ENCODE data around the gene ISG20.
A peak's percentile ranks its signal among the peaks of the same experiment; 100 is the strongest.

Gene ISG20

DNA sequence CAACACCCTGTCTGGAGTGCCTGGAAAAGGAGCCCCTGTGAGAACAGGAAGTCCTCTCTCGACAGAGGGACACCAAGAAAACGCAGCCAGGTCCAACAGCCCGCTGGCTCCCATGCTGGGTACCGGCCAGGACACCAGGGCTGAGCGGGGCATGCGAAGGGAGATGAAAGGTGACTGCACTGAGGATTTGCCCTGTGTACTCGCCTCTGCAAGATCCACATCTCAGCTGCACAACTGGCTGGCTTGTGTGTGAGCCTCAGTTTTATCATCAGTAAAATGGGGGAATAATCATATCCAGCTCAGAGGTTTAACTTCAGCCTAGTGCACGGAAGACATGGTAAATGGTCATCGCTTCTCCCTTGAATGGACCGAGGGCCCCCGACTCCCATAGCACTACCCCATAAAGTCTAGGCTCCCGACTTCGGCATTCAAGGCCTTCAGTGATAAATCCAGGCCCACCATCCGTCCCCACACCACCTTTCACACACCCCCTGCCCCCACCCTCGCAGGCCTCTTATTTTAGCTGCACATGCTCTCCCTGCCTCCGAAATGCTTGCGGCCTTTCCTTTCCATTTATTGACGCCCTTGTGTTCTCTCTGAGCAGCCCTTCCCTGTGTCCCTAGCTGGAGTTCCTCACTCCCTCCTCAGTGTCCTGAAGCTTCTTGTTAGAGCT lies 15.8 kb downstream of the ISG20 start:
- DNase-seq (ENCODE audit: low read depth), result no peak

GRCh38 chr15:88655103-88655553 lies 16.3 kb downstream of the ISG20 start:
- no peak for DNase-seq (ENCODE audit: low read depth)

DNA sequence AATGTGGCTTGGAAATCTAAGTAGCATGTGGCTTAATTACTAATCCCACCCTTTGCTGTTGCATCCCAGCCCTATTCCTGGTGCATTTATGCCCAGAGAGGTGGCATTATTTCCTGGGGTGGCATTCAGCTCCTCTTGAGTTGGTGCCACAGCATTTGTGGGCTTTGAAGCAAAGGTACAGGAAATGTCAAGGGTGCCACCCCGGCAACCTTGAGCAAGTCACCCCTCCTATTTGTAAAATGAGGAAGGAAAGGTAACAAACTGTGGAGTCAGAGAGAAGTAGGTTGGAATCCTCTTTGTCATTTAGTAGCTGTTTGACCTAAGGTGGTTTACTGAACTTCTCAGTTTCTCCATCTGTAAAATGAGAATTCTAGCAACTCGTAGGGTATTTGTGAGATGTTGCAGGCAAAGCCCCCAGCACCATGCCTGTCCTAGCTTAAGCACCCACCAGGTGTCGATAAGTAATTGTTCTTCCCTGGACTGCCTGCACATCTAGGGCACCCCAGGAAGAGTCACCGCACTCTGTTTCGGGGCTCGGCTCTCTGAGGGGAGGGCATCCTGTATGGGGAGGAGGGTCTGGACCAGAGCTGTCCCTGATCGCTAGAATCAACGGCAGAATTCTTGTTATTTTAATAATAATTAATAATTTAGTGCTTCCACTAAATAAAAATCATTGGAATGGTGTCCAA lies 17.1 kb downstream of the ISG20 start:
- DNase-seq (ENCODE audit: low read depth), result no peak

DNA sequence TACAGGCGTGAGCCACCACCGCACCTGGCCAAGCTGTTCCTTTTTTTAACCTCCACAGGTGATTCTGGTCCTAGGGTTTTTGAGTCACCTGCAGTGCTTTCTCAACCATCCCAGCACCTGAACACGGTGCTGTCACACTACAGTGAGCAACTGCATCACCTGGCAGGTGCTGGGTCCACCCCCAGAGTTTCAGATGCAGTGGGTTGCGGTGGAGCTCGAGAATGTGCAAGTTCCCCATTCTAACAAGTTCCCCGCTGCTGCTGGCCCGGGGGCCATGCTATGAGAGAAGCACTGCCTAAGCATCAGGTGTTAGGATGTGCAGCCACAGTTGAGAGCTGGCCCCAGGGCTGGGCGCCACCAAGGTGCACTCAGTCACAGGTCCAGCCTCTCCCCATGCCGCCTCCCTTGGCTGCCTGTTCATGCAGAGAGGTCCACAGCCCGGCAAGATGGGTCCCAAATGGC lies 18.0 kb downstream of the ISG20 start:
- no peak for DNase-seq (ENCODE audit: low read depth)

- DNase-seq (ENCODE audit: low read depth), result no peak
These were observed 18.7 kb downstream of the ISG20 start for GRCh38 chr15:88657326-88658069.

DNA sequence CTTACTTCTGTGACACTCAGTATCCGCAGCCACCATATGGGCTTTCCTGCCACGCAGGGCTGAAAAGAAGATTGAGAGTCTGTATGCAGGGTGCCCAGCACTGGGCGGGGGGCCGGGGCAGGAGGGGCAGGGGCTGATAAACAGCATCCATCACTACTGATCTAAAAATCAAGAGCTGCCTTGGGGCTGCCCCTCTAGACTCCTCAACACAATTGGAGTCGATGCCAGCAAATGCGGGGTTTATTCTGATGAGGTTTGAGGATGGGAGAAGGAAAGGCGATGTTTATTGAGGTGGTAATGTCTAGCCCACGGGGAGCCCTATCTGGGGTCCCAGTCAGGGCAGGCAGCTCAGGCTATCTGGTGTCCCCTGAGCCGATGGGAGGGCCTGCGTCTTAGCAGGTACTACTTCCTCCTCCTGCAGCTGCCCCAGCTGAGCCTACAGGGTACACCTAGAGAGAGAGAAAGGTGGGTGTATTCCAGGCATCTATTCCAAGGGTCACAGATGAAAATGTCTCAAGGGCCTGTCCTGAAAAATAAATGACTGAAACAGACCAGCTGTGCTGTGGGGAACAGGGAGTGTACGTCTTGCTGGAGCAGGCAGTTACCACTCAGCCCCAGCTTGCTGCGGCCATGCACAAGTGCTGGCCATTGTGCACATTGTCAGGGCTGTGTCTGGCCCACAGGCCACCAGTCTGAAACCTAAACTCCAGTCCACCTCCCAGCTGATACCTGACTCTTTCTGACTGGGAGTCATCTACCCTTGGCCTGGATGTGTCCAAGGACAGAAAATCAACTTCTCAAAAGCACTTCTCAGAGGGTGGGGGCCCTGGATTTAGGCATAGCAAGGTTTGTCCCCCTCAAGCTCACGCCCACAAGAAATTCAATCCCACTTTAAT lies 19.5 kb downstream of the ISG20 start:
- no peak for DNase-seq (ENCODE audit: low read depth)

GRCh38 chr15:88658972-88659931 lies 20.4 kb downstream of the ISG20 start:
- no peak for DNase-seq (ENCODE audit: low read depth)

- no peak for DNase-seq (ENCODE audit: low read depth)
These were observed 22.4 kb downstream of the ISG20 start for GRCh38 chr15:88661041-88661700.

GRCh38 chr15:88661761-88662556 lies 23.1 kb downstream of the ISG20 start:
- no peak for DNase-seq (ENCODE audit: low read depth)

- DNase-seq (ENCODE audit: low read depth), result no peak
These were observed 24.4 kb downstream of the ISG20 start for GRCh38 chr15:88663141-88663621.

- peak; percentile 31 for DNase-seq (ENCODE audit: low read depth)
These were observed 25.4 kb downstream of the ISG20 start for GRCh38 chr15:88664151-88664778.

DNA sequence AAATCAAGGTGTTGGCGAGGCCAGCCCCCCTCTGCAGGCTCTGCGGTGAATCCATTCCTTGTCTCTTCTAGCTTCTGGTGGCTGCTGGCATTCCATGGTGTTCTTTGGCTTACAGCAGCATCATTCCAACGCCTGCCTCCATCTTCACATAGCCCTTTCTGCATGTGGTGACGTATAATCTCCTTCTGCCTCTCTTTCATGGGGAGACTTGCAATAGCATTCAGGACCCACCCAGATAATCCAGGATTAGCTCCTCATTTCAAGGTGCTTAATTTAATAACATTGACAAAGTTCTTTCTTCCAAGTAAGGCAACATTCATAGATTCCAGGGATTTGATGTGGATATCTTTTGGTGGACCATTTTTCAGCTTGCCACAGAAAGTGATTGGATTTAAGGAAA lies 35.8 kb downstream of the ISG20 start:
- no peak for DNase-seq (ENCODE audit: low read depth)

- DNase-seq (ENCODE audit: low read depth), result no peak
These were observed 39.9 kb downstream of the ISG20 start for GRCh38 chr15:88678755-88679154.

- DNase-seq (ENCODE audit: low read depth), result no peak
These were observed 41.6 kb downstream of the ISG20 start for GRCh38 chr15:88680241-88681001.

GRCh38 chr15:88681610-88682221 lies 42.9 kb downstream of the ISG20 start:
- DNase-seq (ENCODE audit: low read depth), result no peak

- DNase-seq (ENCODE audit: low read depth), result no peak
These were observed 45.5 kb downstream of the ISG20 start for GRCh38 chr15:88684345-88684744.

GRCh38 chr15:88686166-88686565 lies 47.4 kb downstream of the ISG20 start:
- no peak for DNase-seq (ENCODE audit: low read depth)

Data from activated gamma-delta T cell treated with anti-CD3 and anti-CD28 coated beads, Interleukin-2, amount 50 U/mL, for 16 hours (primary cell).